ENCODE measurements around the gene TUBA1A. TPM values are rescaled to one million over a fixed set of nuclear protein-coding genes. Genes with fewer than 3 reads are reported as not detected.

The TUBA1A gene
- total RNA-seq, 2 donors from 2014 or later: 166 to 298 TPM

Other genes starting within 250 kb of the TUBA1A start
- gene ARF3, start 231.6 kb downstream of the TUBA1A start, total RNA-seq: 100 to 1,000 TPM; 237 to 288 TPM
- gene WNT10B, start 217.3 kb downstream of the TUBA1A start, total RNA-seq: under 1 TPM; 0.20 to 0.29 TPM
- not detected for gene WNT1, start 210.8 kb downstream of the TUBA1A start, total RNA-seq
- gene DDN, start 189.7 kb downstream of the TUBA1A start, total RNA-seq: under 1 TPM; 0.31 to 0.33 TPM
- gene PRKAG1, start 170.3 kb downstream of the TUBA1A start, total RNA-seq: 10 to 100 TPM; 27.6 to 38.1 TPM
- gene KMT2D, start 128.3 kb downstream of the TUBA1A start, total RNA-seq: 100 to 1,000 TPM; 118 to 123 TPM
- 1 to 10 TPM; 2.5 to 3.2 TPM for gene RHEBL1, start 119.1 kb downstream of the TUBA1A start, total RNA-seq
- gene DHH, start 94.3 kb downstream of the TUBA1A start, total RNA-seq: under 1 TPM; 0.15 to 0.51 TPM
- 10 to 100 TPM; 89.5 to 98.6 TPM for gene LMBR1L, start 78.2 kb downstream of the TUBA1A start, total RNA-seq
- gene TUBA1B, start 57.7 kb downstream of the TUBA1A start, total RNA-seq: 1,000 to 10,000 TPM; 1,474 to 1,587 TPM
- 100 to 1,000 TPM; 600 to 684 TPM for gene TUBA1C, start 76.0 kb upstream of the TUBA1A start, total RNA-seq
- under 1 TPM; 0.42 to 0.51 TPM for gene PRPH, start 106.1 kb upstream of the TUBA1A start, total RNA-seq
- 10 to 100 TPM; 60.5 to 87.4 TPM for gene TROAP, start 134.2 kb upstream of the TUBA1A start, total RNA-seq
- under 1 TPM; 0.20 to 0.38 TPM for gene C1QL4, start 148.1 kb upstream of the TUBA1A start, total RNA-seq
- 1 to 10 TPM; 1.9 to 4.6 TPM for gene DNAJC22, start 157.8 kb upstream of the TUBA1A start, total RNA-seq
- gene SPATS2, start 178.4 kb upstream of the TUBA1A start, total RNA-seq: 10 to 100 TPM; 50.2 to 64.8 TPM

Measured in endodermal cell (in vitro differentiated cells).